MCF 10A (cell line): Measurements from ENCODE around the gene SLC4A2. TPM values are rescaled to one million over a fixed set of nuclear protein-coding genes. Genes with fewer than 3 reads are reported as not detected.

Experiments used
- BruUV-seq: library from RNA; stranded (reverse); fragments of 400-500 nt; replicated peaks from 2 replicates; lab custom pipeline; 2021; lab: Mats Ljungman, UMichigan
- CTCF ChIA-PET: fragments of 300-600 bp; sonication (Branson Sonifier 250); formaldehyde crosslinking; extraction: SDS; loops from one replicate; lab custom pipeline; 2021; ENCODE audit warnings: antibody characterized with exemption, inconsistent platforms; lab: Yijun Ruan, JAX
- POLR2A ChIA-PET: fragments of 300-600, 350-650 bp; sonication (Branson Sonifier 250); formaldehyde crosslinking; extraction: SDS; loops from one replicate; lab custom pipeline; 2020; ENCODE audit warnings: antibody characterized with exemption, inconsistent platforms; lab: Yijun Ruan, JAX
- DNase-seq: peaks from one replicate; pipeline ENCODE4 v3.0.0-alpha.2; 2018; ENCODE audit not compliant: unreplicated experiment
- H3K27ac Mint-ChIP-seq: one replicate; pipeline ENCODE4 v1.8.0; 2022; ENCODE audit warnings: mild to moderate bottlenecking, low read depth, mixed read lengths; ENCODE audit not compliant: unreplicated experiment
- H3K27me3 Mint-ChIP-seq: one replicate; pipeline ENCODE4 v1.8.0; 2022; ENCODE audit warnings: mixed read lengths; ENCODE audit not compliant: insufficient read depth, unreplicated experiment
- H3K36me3 Mint-ChIP-seq: one replicate; pipeline ENCODE4 v1.8.0; 2022; ENCODE audit warnings: mild to moderate bottlenecking, moderate library complexity, mixed read lengths; ENCODE audit not compliant: insufficient read depth, unreplicated experiment
- H3K4me1 Mint-ChIP-seq: one replicate; pipeline ENCODE4 v1.8.0; 2022; ENCODE audit warnings: mixed read lengths; ENCODE audit not compliant: insufficient read depth, unreplicated experiment
- H3K4me3 Mint-ChIP-seq: one replicate; pipeline ENCODE4 v1.8.0; 2022; ENCODE audit warnings: mild to moderate bottlenecking, moderate library complexity, mixed read lengths; ENCODE audit not compliant: unreplicated experiment
- H3K9me3 Mint-ChIP-seq: one replicate; pipeline ENCODE4 v1.8.0; 2022; ENCODE audit warnings: mixed read lengths; ENCODE audit not compliant: unreplicated experiment
- intact Hi-C: fragments of 100-400 bp; cut with micrococcal nuclease; formaldehyde crosslinking; loops from 2 replicates; pipeline ENCODE4 v1.14.1; 2022
- total RNA-seq: library from RNA; stranded (reverse); gene quantifications from 2 replicates; pipeline ENCODE4 v1.2.3, GENCODE V29; 2022
- TF ChIP-seq, protein P1 (sequence below): fragments of 200-600 bp; IDR thresholded peaks from one replicate; pipeline ENCODE4 v1.8.0; 2022; ENCODE audit warnings: antibody characterized with exemption, mild to moderate bottlenecking; ENCODE audit not compliant: unreplicated experiment

Gene SLC4A2
- total RNA-seq, 1 experiment from 2014 or later = 112 TPM

DNA sequence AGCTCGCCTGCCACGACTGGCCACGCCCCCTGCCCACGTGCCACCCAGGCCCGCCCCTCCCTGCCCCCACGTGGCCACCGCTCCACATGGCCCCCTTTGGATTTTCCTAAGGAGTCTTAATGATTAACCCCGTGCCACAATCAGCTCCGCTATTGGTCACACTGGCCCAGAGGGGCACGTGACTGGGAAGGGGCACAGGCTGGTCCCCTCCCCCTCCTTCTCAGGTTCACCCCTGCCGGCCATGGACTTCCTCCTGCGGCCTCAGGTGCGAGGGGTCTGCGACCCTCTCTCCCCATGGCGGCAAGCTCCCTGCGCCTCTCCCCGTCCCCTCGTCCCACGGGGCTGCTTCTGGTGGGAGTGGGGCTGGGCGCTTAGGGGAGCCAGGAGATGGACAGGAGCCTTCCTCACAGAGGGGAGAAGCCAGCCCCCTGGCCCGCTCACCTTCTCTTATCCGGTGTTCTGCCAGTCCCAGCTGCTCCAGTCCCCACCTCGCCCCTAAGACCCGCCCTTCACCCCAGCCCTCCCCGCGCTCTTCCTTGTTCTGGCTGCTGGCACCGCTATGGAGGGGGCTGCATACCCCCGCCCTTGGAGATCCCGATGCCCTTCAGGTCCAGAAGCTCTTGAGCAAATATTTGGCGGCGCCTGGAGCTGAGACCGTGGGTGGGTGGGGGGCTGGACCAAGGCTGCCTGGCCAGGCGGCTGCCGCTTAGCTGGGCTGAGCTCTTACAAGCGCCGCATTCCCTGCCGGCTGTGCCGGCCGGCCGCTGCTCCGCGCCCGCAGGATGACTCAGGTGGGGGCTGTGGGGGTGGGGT lies 3.2 kb downstream of the SLC4A2 start:
- POLR2A ChIA-PET = interaction anchor here (0.5 to 8.4 kb wide), 11 partner anchors 10 to 50 kb away, joined by 3 to 151 read pairs (median 4); partner anchors contain the start of genes ABCB8, AGAP3, FASTK and TMUB1
- DNase-seq = peak; percentile 78
- Mint-ChIP-seq H3K36me3 (peaks cover 47% of the 10 kb centered on the region), H3K27ac (peak overlapping the region; percentile 67), H3K9me3 (no peaks in the 10 kb centered on the region), H3K27me3 (no peaks in the 10 kb centered on the region), H3K4me3 (peak overlapping the region; percentile 97), H3K4me1 (peaks cover 28% of the 10 kb centered on the region)
- intact Hi-C loops = no loop called here
- BruUV-seq = no TSS peak
- TF ChIP-seq, protein P1, sequence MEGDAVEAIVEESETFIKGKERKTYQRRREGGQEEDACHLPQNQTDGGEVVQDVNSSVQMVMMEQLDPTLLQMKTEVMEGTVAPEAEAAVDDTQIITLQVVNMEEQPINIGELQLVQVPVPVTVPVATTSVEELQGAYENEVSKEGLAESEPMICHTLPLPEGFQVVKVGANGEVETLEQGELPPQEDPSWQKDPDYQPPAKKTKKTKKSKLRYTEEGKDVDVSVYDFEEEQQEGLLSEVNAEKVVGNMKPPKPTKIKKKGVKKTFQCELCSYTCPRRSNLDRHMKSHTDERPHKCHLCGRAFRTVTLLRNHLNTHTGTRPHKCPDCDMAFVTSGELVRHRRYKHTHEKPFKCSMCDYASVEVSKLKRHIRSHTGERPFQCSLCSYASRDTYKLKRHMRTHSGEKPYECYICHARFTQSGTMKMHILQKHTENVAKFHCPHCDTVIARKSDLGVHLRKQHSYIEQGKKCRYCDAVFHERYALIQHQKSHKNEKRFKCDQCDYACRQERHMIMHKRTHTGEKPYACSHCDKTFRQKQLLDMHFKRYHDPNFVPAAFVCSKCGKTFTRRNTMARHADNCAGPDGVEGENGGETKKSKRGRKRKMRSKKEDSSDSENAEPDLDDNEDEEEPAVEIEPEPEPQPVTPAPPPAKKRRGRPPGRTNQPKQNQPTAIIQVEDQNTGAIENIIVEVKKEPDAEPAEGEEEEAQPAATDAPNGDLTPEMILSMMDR = no peak
- CTCF ChIA-PET = interaction anchor here (0.7 to 4.6 kb wide), 10 partner anchors 11 to 160 kb away, joined by 3 to 42 read pairs (median 3); partner anchors contain the start of genes ABCB8 and FASTK

DNA sequence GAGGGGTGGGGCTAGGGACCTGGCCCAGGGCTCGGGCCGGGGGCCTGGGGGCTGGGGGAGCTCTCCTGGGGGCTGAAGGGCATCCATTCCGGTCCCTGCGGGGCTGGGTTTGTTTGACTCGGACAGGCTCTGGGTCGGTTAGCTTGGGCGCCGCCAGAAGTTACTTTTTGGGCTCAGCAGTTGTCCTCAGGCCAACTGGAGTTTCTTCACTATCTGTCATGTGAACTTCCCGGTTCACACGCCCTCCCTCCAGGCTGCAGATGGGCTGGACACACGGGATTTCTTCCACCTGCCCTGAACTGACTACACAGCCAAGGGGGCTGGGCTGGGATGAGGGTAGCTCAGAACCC lies 3.8 kb downstream of the SLC4A2 start:
- BruUV-seq = no TSS peak
- peaks cover 28% of the 10 kb centered on the region for H3K4me1 Mint-ChIP-seq
- H3K4me3 Mint-ChIP-seq = peak overlapping the region; percentile 97

DNA sequence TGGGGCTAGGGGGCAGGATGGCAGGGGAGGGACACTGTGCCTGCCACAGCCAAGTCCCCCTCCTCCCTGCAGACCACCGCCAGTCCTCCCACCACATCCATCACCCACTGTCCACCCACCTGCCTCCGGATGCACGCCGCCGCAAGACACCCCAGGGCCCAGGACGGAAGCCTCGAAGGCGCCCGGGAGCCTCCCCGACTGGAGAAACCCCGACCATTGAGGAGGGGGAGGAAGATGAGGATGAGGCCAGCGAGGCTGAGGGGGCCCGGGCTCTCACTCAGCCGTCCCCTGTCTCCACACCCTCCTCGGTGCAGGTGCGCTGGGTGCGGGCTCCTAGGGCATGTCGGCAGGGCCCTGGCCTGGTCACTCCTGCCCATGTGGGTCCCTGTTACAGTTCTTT lies 5.1 kb downstream of the SLC4A2 start:
- Mint-ChIP-seq H3K27ac (no peak overlapping the region), H3K4me3 (no peak overlapping the region), H3K4me1 (peaks cover 19% of the 10 kb centered on the region), H3K27me3 (no peaks in the 10 kb centered on the region), H3K9me3 (no peaks in the 10 kb centered on the region), H3K36me3 (peaks cover 66% of the 10 kb centered on the region)
- intact Hi-C loops = no loop called here
- ChIA-PET CTCF (interaction anchor here (0.6 to 4.6 kb wide), 3 partner anchors 27 to 46 kb away, joined by 3 to 42 read pairs (median 4); no protein-coding TSS in a partner anchor), POLR2A (interaction anchor here (6.3 to 8.4 kb wide), 2 partner anchors 21 to 48 kb away, joined by 80 to 151 read pairs; partner anchors contain the start of genes AGAP3, FASTK and TMUB1)
- DNase-seq = no peak
- TF ChIP-seq, protein P1 = no peak
- no TSS peak for BruUV-seq

More for the DNA sequence above, 3.8 kb downstream of the SLC4A2 start:
- Mint-ChIP-seq H3K9me3 (no peaks in the 10 kb centered on the region), H3K36me3 (peaks cover 53% of the 10 kb centered on the region), H3K27me3 (no peaks in the 10 kb centered on the region), H3K27ac (peak overlapping the region; percentile 67)
- DNase-seq = peak; percentile 75
- CTCF ChIA-PET = interaction anchor here (1.0 to 4.6 kb wide), 6 partner anchors 18 to 161 kb away, joined by 3 to 42 read pairs (median 6); partner anchors contain the start of genes ABCB8 and FASTK
- intact Hi-C loops = no loop called here
- POLR2A ChIA-PET = interaction anchor here (0.5 to 8.4 kb wide), 9 partner anchors 10 to 50 kb away, joined by 3 to 151 read pairs (median 4); partner anchors contain the start of genes ABCB8, AGAP3, FASTK and TMUB1
- TF ChIP-seq, protein P1 = no peak

DNA sequence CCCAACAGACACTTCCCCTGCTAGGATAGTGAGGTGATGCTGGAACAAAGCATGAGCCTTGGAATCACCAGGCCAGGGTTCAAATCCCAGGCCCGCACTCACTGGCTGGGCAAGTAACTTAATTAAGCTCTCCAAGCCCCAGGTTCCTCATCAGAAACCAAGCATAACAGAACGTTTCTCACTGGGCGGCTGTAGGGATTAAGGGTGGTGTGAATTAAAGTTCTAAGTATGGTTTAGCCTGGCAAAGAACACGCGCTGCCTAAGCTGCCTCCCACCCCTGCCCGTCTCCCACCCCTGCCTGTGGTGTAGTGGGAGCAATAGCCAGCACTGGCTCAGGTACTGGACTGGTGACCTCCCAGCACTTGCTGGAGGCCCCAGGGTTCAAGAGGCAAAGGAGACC lies 5.6 kb downstream of the SLC4A2 start:
- ChIA-PET CTCF (interaction anchor here (0.6 to 0.9 kb wide), 2 partner anchors 27 to 46 kb away, joined by 3 to 4 read pairs; no protein-coding TSS in a partner anchor), POLR2A (no interaction called here)
- peaks cover 69% of the 10 kb centered on the region for H3K36me3 Mint-ChIP-seq
- H3K4me1 Mint-ChIP-seq = peaks cover 19% of the 10 kb centered on the region
- no peaks in the 10 kb centered on the region for H3K27me3 Mint-ChIP-seq
- intact Hi-C loops = no loop called here
- no peak for DNase-seq
- TF ChIP-seq, protein P1 = no peak
- no peaks in the 10 kb centered on the region for H3K9me3 Mint-ChIP-seq
- no TSS peak for BruUV-seq
- H3K27ac Mint-ChIP-seq = no peak overlapping the region
- no peak overlapping the region for H3K4me3 Mint-ChIP-seq
